Stomach (tissue), 19 donors: Measurements from ENCODE around the gene SLC3A2. TPM values are rescaled to one million over a fixed set of nuclear protein-coding genes. Genes with fewer than 3 reads are reported as not detected.

ENCODE experiments used
- DNase-seq, 2 donors: peaks; one replicate each; pipeline versions ENCODE4 v3.0.0 to v3.0.0-alpha.2; 2013 to 2019
- H3K27ac ChIP-seq, 5 donors: fragments of 200-600 bp in 4 of 5; sonication (generic) in 4 of 5; one replicate each; pipeline ENCODE4 v1.5.1; 2013 to 2019; ENCODE audit warnings: mild to moderate bottlenecking in 1 of 5, moderate library complexity in 1 of 5
- H3K27me3 ChIP-seq, 3 donors: fragments of 200-600 bp; sonication (generic); one replicate each; pipeline ENCODE4 v1.5.1; 2017 to 2019; ENCODE audit warnings: mixed run types in 1 of 3
- H3K36me3 ChIP-seq, 4 donors: fragments of 200-600 bp; sonication (generic); 1 replicate in 3 of 4; 2 replicates in 1 of 4; pipeline ENCODE4 v1.5.1; 2016 to 2019
- H3K4me1 ChIP-seq, 4 donors: fragments of 200-600 bp; sonication (generic); one replicate each; pipeline ENCODE4 v1.5.1; 2016 to 2019
- H3K4me3 ChIP-seq, 4 donors: fragments of 200-600 bp; sonication (generic) in 3 of 4; one replicate each; pipeline ENCODE4 v1.5.1; 2016 to 2019; ENCODE audit warnings: mild to moderate bottlenecking in 1 of 4
- H3K9me3 ChIP-seq, 4 donors: fragments of 200-600 bp; sonication (generic); one replicate each; pipeline ENCODE4 v1.5.1; 2016 to 2019
- EP300 ChIP-seq: sonication (generic); formaldehyde crosslinking; IDR thresholded peaks from one replicate; pipeline ENCODE4 v1.6.1; 2017; ENCODE audit warnings: antibody characterized with exemption
- POLR2A ChIP-seq, 4 donors: fragments of 450-650 bp; IDR thresholded peaks; one replicate each; pipeline ENCODE4 v1.6.1; 2016; ENCODE audit warnings: antibody characterized with exemption in 4 of 4, control low read depth in 2 of 4, mild to moderate bottlenecking in 1 of 4, moderate library complexity in 1 of 4
- POLR2AphosphoS5 ChIP-seq, 3 donors: sonication (generic); formaldehyde crosslinking; IDR thresholded peaks; one replicate each; pipeline ENCODE4 v1.6.1; 2016; ENCODE audit warnings: antibody characterized with exemption in 3 of 3
- WGBS, 5 donors: extraction: QIAGEN DNeasy Blood & Tissue Kit in 3 of 5; methylation state at CpG; one replicate each; pipeline versions ENCODE4 v1.1.5 to v1.1.7; 2013 to 2018; 5-methylcytosine and 5-hydroxymethylcytosine counted together
- intact Hi-C: fragments of 100-400 bp; cut with DNase I; formaldehyde crosslinking; loops from one replicate; pipeline ENCODE4 v1.15.1; 2023; ENCODE audit warnings: low total_unique reads
- long read RNA-seq, 10 donors: transcript quantifications; one replicate each; lab custom pipeline, GENCODE V29; 2026
- polyA plus RNA-seq, 3 donors: library from polyadenylated mRNA; stranded (reverse); fragments of 200-250 nt; gene quantifications; one replicate each; pipeline ENCODE4 v1.2.3, GENCODE V29; 2013
- total RNA-seq, 5 donors: library from RNA; depleted of rRNA; stranded (reverse); fragments of >200 nt; gene quantifications; one replicate each; pipeline versions ENCODE4 v1.1.0 to v1.2.3, GENCODE V29; 2014 to 2016
- TF ChIP-seq, protein P1 (sequence below), 7 experiments: fragments of 450-650 bp in 4 of 7; fragments of 200-600 bp in 3 of 7; sonication (generic) in 3 of 7; IDR thresholded peaks; one replicate each; pipeline ENCODE4 v1.5.1; 2016 to 2019; ENCODE audit warnings: antibody characterized with exemption in 7 of 7, control low read depth in 2 of 7, mild to moderate bottlenecking in 1 of 7
- donor health status: healthy with polysubstance abuse.
- donor health status: Bipolar disorder and iron deficiency.
- donor health status: healthy.

Gene SLC3A2
- total RNA-seq (100 to 1,000 TPM in 4 of 5 donors, 10 to 100 TPM in 1; 70.7 to 255 (median 141) TPM), polyA plus RNA-seq (100 to 1,000 TPM in 1 of 3 donors, 10 to 100 TPM in 2; 36.0 to 176 (median 51.6) TPM)
- long read RNA-seq, donor 1, transcript SLC3A2-201 (9 exons, 1,904 nt): major isoform, 5 of 8 reads
- long read RNA-seq, donor 1, partial matches to known transcripts: 0 of 8 reads
- long read RNA-seq, donor 1, other reads (novel, unspliced or antisense): 0 of 8 reads
- long read RNA-seq, donor 2, transcript SLC3A2-201 (9 exons, 1,904 nt): major isoform, 12 of 13 reads
- long read RNA-seq, donor 2, partial matches to known transcripts: 0 of 13 reads
- long read RNA-seq, donor 2, other reads (novel, unspliced or antisense): 0 of 13 reads
- long read RNA-seq, donor 3, partial matches to known transcripts: 0 of 10 reads
- long read RNA-seq, donor 3, other reads (novel, unspliced or antisense): 0 of 10 reads
- long read RNA-seq, donor 4, partial matches to known transcripts: 0 of 3 reads
- long read RNA-seq, donor 4, other reads (novel, unspliced or antisense): 0 of 3 reads
- long read RNA-seq, donor 5, transcript SLC3A2-201 (9 exons, 1,904 nt): major isoform, 19 of 33 reads
- long read RNA-seq, donor 5, partial matches to known transcripts: 10 of 33 reads
- long read RNA-seq, donor 5, other reads (novel, unspliced or antisense): 0 of 33 reads
- long read RNA-seq, donor 6, transcript SLC3A2-201 (9 exons, 1,904 nt): major isoform, 22 of 52 reads
- long read RNA-seq, donor 6, transcript SLC3A2-208 (8 exons, 1,486 nt): minor isoform, 16 of 52 reads
- long read RNA-seq, donor 6, partial matches to known transcripts: 9 of 52 reads
- long read RNA-seq, donor 6, other reads (novel, unspliced or antisense): 0 of 52 reads
- long read RNA-seq, donor 7, transcript SLC3A2-201 (9 exons, 1,904 nt): major isoform, 9 of 14 reads
- long read RNA-seq, donor 7, partial matches to known transcripts: 0 of 14 reads
- long read RNA-seq, donor 7, other reads (novel, unspliced or antisense): 0 of 14 reads
- long read RNA-seq, donor 8, transcript SLC3A2-201 (9 exons, 1,904 nt): major isoform, 5 of 19 reads
- long read RNA-seq, donor 8, partial matches to known transcripts: 5 of 19 reads
- long read RNA-seq, donor 8, other reads (novel, unspliced or antisense): 0 of 19 reads
- long read RNA-seq, donor 9, transcript SLC3A2-201 (9 exons, 1,904 nt): major isoform, 13 of 19 reads
- long read RNA-seq, donor 9, partial matches to known transcripts: 0 of 19 reads
- long read RNA-seq, donor 9, other reads (novel, unspliced or antisense): 0 of 19 reads
- long read RNA-seq, donor 10, partial matches to known transcripts: 0 of 6 reads
- long read RNA-seq, donor 10, other reads (novel, unspliced or antisense): 0 of 6 reads

DNA sequence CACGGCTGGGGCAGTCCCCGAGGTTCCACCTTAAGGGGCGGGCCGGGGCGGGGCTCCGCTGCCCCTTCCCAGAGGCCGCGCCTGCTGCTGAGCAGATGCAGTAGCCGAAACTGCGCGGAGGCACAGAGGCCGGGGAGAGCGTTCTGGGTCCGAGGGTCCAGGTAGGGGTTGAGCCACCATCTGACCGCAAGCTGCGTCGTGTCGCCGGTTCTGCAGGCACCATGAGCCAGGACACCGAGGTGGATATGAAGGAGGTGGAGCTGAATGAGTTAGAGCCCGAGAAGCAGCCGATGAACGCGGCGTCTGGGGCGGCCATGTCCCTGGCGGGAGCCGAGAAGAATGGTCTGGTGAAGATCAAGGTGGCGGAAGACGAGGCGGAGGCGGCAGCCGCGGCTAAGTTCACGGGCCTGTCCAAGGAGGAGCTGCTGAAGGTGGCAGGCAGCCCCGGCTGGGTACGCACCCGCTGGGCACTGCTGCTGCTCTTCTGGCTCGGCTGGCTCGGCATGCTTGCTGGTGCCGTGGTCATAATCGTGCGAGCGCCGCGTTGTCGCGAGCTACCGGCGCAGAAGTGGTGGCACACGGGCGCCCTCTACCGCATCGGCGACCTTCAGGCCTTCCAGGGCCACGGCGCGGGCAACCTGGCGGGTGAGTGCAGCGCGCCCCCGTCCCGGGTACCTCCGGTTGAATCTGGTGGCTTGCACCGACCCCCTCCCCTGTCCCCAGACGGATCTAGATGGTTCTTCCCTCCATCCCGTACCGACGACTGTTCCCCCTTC lies at the start of gene SLC3A2:
SLC3A2 (plus strand) TSS at position 94 of the 776 bp plus-strand sequence; CDS start at position 222, 128 bp downstream.
- peak; percentile 92 to 96 for DNase-seq
- Histone ChIP-seq H3K4me1 (peaks cover 48 to 87% (median 67%) of the 10 kb centered on the region in 4 donors), H3K27ac (peak within 1 kb of the TSS; percentile 99 to 100 (median 99)), H3K9me3 (no peaks in the 10 kb centered on the region), H3K36me3 (peaks cover 28 to 39% (median 35%) of the 10 kb centered on the region in 4 donors), H3K27me3 (no peaks in the 10 kb centered on the region), H3K4me3 (peak within 1 kb of the TSS; percentile 79 to 96 (median 91))
- 0 to 1% (median 0%) methylated on average over 25 to 69 of the region's 69 CpGs for WGBS, 5 donors
- TF ChIP-seq POLR2A (IDR thresholded peaks at IDR 0.05) (peak in 2 of 4 donors; percentile 95 to 98), POLR2AphosphoS5 (IDR thresholded peaks at IDR 0.05) (peak; percentile 99 to 100 (median 100)), EP300 (no peak)
- TF ChIP-seq, protein P1, sequence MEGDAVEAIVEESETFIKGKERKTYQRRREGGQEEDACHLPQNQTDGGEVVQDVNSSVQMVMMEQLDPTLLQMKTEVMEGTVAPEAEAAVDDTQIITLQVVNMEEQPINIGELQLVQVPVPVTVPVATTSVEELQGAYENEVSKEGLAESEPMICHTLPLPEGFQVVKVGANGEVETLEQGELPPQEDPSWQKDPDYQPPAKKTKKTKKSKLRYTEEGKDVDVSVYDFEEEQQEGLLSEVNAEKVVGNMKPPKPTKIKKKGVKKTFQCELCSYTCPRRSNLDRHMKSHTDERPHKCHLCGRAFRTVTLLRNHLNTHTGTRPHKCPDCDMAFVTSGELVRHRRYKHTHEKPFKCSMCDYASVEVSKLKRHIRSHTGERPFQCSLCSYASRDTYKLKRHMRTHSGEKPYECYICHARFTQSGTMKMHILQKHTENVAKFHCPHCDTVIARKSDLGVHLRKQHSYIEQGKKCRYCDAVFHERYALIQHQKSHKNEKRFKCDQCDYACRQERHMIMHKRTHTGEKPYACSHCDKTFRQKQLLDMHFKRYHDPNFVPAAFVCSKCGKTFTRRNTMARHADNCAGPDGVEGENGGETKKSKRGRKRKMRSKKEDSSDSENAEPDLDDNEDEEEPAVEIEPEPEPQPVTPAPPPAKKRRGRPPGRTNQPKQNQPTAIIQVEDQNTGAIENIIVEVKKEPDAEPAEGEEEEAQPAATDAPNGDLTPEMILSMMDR (IDR thresholded peaks at IDR 0.05): peak in 5 of 7 experiments; percentile 42 to 75 (median 60)
- intact Hi-C loops: no loop called here

DNA sequence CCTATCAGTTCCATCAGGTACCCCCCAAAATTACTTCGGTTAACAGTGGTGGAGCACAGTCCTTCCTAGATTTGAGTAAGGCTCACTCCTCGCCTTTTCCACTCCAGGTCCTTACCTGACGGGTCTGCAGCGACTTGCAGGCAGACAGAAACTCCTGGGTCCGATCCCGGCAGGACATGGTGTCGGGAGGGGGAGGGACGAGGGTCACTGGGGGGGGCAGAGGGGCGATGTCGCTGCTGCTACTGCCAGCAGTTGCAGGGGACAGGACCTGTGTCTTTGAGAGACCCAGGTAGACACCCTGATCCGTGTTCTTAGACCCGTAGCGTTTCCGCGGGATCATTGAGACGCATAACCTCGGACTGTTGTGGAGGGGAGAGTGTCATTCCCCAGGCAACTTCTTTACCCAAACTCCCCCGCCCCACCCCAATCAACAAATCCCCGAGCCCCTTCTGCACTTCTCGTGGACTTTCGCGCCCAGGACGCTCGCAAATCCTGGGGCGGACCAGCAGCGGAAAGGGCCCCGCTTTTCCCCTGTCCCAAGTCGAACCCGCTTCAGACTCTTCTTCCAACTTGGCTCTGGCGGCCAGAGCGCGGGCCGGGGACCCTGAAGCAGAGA lies 49.7 kb upstream of the SLC3A2 start:
- 0 to 1% (median 1%) methylated on average over 24 to 33 of the region's 33 CpGs for WGBS, 5 donors
- Histone ChIP-seq H3K9me3 (no peaks in the 10 kb centered on the region), H3K4me3 (peak overlapping the region; percentile 67 to 91 (median 84)), H3K36me3 (peaks cover 34 to 66% (median 59%) of the 10 kb centered on the region in 4 donors), H3K4me1 (peaks cover 30 to 61% (median 52%) of the 10 kb centered on the region in 4 donors), H3K27me3 (no peaks in the 10 kb centered on the region), H3K27ac (peak overlapping the region; percentile 95 to 99 (median 98))
- no peak for TF ChIP-seq EP300
- TF ChIP-seq, protein P1 (IDR thresholded peaks at IDR 0.05): no peak
- TF ChIP-seq POLR2AphosphoS5 (IDR thresholded peaks at IDR 0.05): no peak
- TF ChIP-seq POLR2A (IDR thresholded peaks at IDR 0.05): no peak
- intact Hi-C loops: loop anchor here (10.0 kb wide), 1 partner anchor 46 kb away; the partner anchor contains the start of gene TMEM179B
- no peak for DNase-seq

DNA sequence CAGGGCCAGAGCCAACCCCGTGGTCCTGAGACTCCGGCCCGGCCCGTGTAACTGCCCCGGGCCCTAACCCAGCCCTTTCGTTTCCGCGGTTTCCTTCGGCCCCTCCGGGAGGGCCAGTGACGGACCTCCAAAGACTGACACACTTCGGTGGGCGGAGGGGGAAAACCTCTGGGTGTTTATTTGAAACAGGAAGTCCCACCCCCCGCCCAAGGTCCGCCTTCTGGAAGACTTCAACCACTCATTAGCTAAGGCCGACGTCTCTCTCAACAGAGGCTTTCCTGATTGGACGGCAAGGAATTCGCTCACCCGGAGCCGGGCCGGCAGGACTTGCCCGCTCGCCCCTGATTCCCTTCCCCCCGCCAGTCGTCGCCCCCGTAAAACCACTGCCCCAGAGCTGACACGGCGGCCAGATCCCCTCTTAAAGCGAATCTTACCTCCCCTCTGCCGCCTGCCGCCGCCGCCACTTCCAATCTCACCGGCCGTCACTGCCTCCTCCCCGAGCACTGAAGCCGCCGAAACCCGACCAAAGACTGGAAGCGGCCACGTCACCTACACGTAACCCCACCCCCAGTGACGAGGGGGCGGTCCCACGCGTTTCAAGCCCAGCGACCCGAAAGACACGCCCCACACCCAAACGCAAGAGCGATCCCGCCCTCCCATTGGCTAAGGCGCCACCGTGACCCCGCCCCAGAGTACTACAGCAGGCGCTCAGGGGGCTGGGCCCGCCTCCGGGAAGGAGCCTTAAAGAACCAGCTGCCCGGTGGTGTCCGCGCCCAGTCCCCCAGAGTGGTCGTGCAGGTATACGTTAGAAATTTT lies 49.0 kb upstream of the SLC3A2 start, which contains the start of gene STX5:
STX5 (minus strand) TSS at position 532 of the 816 bp plus-strand sequence. CDS start 808 bp downstream, outside the sequence.
- peak in 2 of 4 donors; percentile 75 to 80 for TF ChIP-seq POLR2A (IDR thresholded peaks at IDR 0.05)
- TF ChIP-seq, protein P1 (IDR thresholded peaks at IDR 0.05): no peak
- peak; percentile 82 to 90 (median 89) for TF ChIP-seq POLR2AphosphoS5 (IDR thresholded peaks at IDR 0.05)
- Histone ChIP-seq H3K27ac (peak within 1 kb of the TSS; percentile 95 to 99 (median 98)), H3K9me3 (no peaks in the 10 kb centered on the region), H3K4me1 (peaks cover 30 to 67% (median 52%) of the 10 kb centered on the region in 4 donors), H3K4me3 (peak within 1 kb of the TSS; percentile 67 to 91 (median 84)), H3K27me3 (no peaks in the 10 kb centered on the region), H3K36me3 (peaks cover 28 to 66% (median 58%) of the 10 kb centered on the region in 4 donors)
- WGBS, 5 donors: 0 to 1% (median 0%) methylated on average over 29 to 65 of the region's 65 CpGs
- intact Hi-C loops: loop anchor here (10.0 kb wide), 1 partner anchor 47 kb away; the partner anchor contains the start of gene TMEM179B
- peak; percentile 100 for DNase-seq
